HEK293 (cell line): ENCODE data around the gene ST3GAL5.

Experiments
- CTCF ChIA-PET: fragments of 350-600 bp; formaldehyde crosslinking; extraction: SDS; loops from one replicate; lab custom pipeline; 2021; ENCODE audit warnings: antibody characterized with exemption; lab: Yijun Ruan, JAX
- POLR2A ChIA-PET: fragments of 300-600 bp; formaldehyde crosslinking; extraction: SDS; loops from one replicate; lab custom pipeline; 2020; ENCODE audit warnings: antibody characterized with exemption, inconsistent platforms; lab: Yijun Ruan, JAX
- H3K27ac ChIP-seq: fragments of 200-500 bp; sonication (Bioruptor generic); 2 replicates; pipeline ENCODE4 v1.5.1; 2014; ENCODE audit warnings: low read depth, low read length, control low read depth, inconsistent platforms; ENCODE audit errors: extremely low read depth
- H3K36me3 ChIP-seq, 2 experiments: fragments of 200-500 bp in 1 of 2; sonication (Bioruptor generic) in 1 of 2; 1 replicate in 1 of 2; 2 replicates in 1 of 2; pipeline ENCODE4 v1.5.1; 2014 to 2017; ENCODE audit warnings: inconsistent platforms in 2 of 2, low read length in 2 of 2; ENCODE audit not compliant: control insufficient read depth in 2 of 2, insufficient read depth in 1 of 2
- H3K4me1 ChIP-seq: fragments of 200-500 bp; sonication (Bioruptor generic); 2 replicates; pipeline ENCODE4 v1.5.1; 2014; ENCODE audit warnings: mild to moderate bottlenecking, low read length, inconsistent platforms; ENCODE audit not compliant: control insufficient read depth, insufficient read depth
- H3K4me3 ChIP-seq: 2 replicates; pipeline ENCODE4 v1.5.1; 2011; ENCODE audit warnings: low read depth, mild to moderate bottlenecking, control low read depth, low read length, moderate library complexity
- H3K9me3 ChIP-seq: fragments of 200-500 bp; sonication (Bioruptor generic); 2 replicates; pipeline ENCODE4 v1.5.1; 2014; ENCODE audit warnings: low read depth, low read length, inconsistent platforms; ENCODE audit not compliant: control insufficient read depth, insufficient read depth
- ATF2 ChIP-seq: fragments of 450-650 bp; formaldehyde crosslinking; IDR thresholded peaks from 2 replicates; pipeline ENCODE4 v1.5.1; 2016; ENCODE audit warnings: missing biosample characterization, missing genetic modification characterization, low read depth
- GLIS1 ChIP-seq: fragments of 450-650 bp; formaldehyde crosslinking; IDR thresholded peaks from 2 replicates; pipeline ENCODE4 v1.5.1; 2016; ENCODE audit warnings: missing biosample characterization, missing genetic modification characterization
- SCRT1 ChIP-seq: fragments of 450-650 bp; formaldehyde crosslinking; IDR thresholded peaks from 2 replicates; pipeline ENCODE4 v1.5.1; 2016; ENCODE audit warnings: missing biosample characterization, missing genetic modification characterization, borderline replicate concordance
- YY2 ChIP-seq: fragments of 450-650 bp; formaldehyde crosslinking; IDR thresholded peaks from 2 replicates; pipeline ENCODE4 v1.5.1; 2016; ENCODE audit warnings: missing biosample characterization, missing genetic modification characterization
- ZBTB21 ChIP-seq: fragments of 450-650 bp; formaldehyde crosslinking; IDR thresholded peaks from 2 replicates; pipeline ENCODE4 v1.5.1; 2017; ENCODE audit warnings: missing biosample characterization, missing genetic modification characterization
- ZBTB6 ChIP-seq: fragments of 450-650 bp; formaldehyde crosslinking; IDR thresholded peaks from 2 replicates; pipeline ENCODE4 v1.5.1; 2017; ENCODE audit warnings: missing biosample characterization, missing genetic modification characterization
- ZFP3 ChIP-seq: fragments of 450-650 bp; formaldehyde crosslinking; IDR thresholded peaks from 2 replicates; pipeline ENCODE4 v1.5.1; 2016; ENCODE audit warnings: low read depth, missing biosample characterization, missing genetic modification characterization
- ZNF24 ChIP-seq: fragments of 450-650 bp; formaldehyde crosslinking; IDR thresholded peaks from 2 replicates; pipeline ENCODE4 v1.5.1; 2016; ENCODE audit warnings: missing biosample characterization, missing genetic modification characterization
- ZNF280C ChIP-seq: fragments of 450-650 bp; formaldehyde crosslinking; IDR thresholded peaks from 2 replicates; pipeline ENCODE4 v1.5.1; 2016; ENCODE audit warnings: missing biosample characterization, missing genetic modification characterization
- ZNF324 ChIP-seq: fragments of 450-650 bp; formaldehyde crosslinking; IDR thresholded peaks from 2 replicates; pipeline ENCODE4 v1.5.1; 2016; ENCODE audit warnings: missing biosample characterization, missing genetic modification characterization
- ZNF335 ChIP-seq: fragments of 450-650 bp; formaldehyde crosslinking; conservative IDR thresholded peaks from 2 replicates; pipeline ENCODE4 v1.5.1; 2016; ENCODE audit warnings: missing biosample characterization, missing genetic modification characterization
- ZNF571 ChIP-seq: fragments of 450-650 bp; formaldehyde crosslinking; IDR thresholded peaks from 2 replicates; pipeline ENCODE4 v1.5.0; 2017; ENCODE audit warnings: missing biosample characterization, missing genetic modification characterization
- ZNF639 ChIP-seq: fragments of 450-650 bp; formaldehyde crosslinking; IDR thresholded peaks from 2 replicates; pipeline ENCODE4 v1.5.1; 2016; ENCODE audit warnings: missing biosample characterization, missing genetic modification characterization
- ZNF704 ChIP-seq: fragments of 450-650 bp; formaldehyde crosslinking; IDR thresholded peaks from 2 replicates; pipeline ENCODE4 v1.5.1; 2016; ENCODE audit warnings: missing biosample characterization, missing genetic modification characterization
- TF ChIP-seq, protein P1 (sequence below): fragments of 450-650 bp; formaldehyde crosslinking; IDR thresholded peaks from 2 replicates; pipeline ENCODE4 v1.5.1; 2017; ENCODE audit warnings: missing biosample characterization, missing genetic modification characterization
- TF ChIP-seq, protein P2 (sequence below): fragments of 450-650 bp; IDR thresholded peaks from 2 replicates; pipeline ENCODE4 v1.5.1; 2018; ENCODE audit warnings: missing biosample characterization, missing genetic modification characterization
- TF ChIP-seq, protein P3 (sequence below): fragments of 450-650 bp; formaldehyde crosslinking; IDR thresholded peaks from 2 replicates; pipeline ENCODE4 v1.5.1; 2016; ENCODE audit warnings: missing biosample characterization, missing genetic modification characterization, low read depth

Gene ST3GAL5

GRCh38 chr2:85903849-85904248, 15.1 kb upstream of the ST3GAL5 start:
- POLR2A ChIA-PET = no interaction called here
- H3K27ac ChIP-seq = no peak overlapping the region
- CTCF ChIA-PET = interaction anchor here (1.9 kb wide), 1 partner anchor 15 kb away, joined by 9 read pairs; the partner anchor contains the start of gene ST3GAL5

DNA sequence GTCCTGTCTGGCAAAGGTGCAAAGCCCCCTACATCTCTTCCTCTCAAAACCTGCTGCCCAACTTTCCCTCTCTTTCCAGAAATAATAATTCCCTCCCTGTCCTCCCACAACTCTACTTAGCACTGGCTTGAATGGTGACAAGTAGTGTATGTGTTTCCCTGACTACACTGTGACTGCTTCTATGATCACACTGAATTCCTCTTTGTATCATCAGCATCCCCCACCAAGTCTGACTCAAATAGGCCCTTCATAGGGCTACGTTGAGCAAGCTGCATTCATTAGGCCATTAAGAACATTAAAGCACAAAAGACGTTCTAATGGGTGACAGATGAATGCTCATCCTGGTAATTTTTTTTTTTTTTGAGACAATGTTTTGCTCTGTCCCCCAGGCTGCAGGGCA, 13.7 kb upstream of the ST3GAL5 start:
- no peak overlapping the region for H3K4me3 ChIP-seq
- POLR2A ChIA-PET = interaction anchor here (0.6 to 1.7 kb wide), 3 partner anchors 13 to 680 kb away, joined by 4 to 6 read pairs (median 4); partner anchors contain the start of gene ST3GAL5
- CTCF ChIA-PET = interaction anchor here (3.3 kb wide), 1 partner anchor 13 kb away, joined by 13 read pairs; the partner anchor contains the start of gene ST3GAL5
- TF ChIP-seq GLIS1 (tag by site-specific recombination) = no peak
- no peak for TF ChIP-seq SCRT1 (tag by site-specific recombination)
- TF ChIP-seq, protein P1, sequence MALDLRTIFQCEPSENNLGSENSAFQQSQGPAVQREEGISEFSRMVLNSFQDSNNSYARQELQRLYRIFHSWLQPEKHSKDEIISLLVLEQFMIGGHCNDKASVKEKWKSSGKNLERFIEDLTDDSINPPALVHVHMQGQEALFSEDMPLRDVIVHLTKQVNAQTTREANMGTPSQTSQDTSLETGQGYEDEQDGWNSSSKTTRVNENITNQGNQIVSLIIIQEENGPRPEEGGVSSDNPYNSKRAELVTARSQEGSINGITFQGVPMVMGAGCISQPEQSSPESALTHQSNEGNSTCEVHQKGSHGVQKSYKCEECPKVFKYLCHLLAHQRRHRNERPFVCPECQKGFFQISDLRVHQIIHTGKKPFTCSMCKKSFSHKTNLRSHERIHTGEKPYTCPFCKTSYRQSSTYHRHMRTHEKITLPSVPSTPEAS (tag by site-specific recombination) = no peak
- no peak for TF ChIP-seq ZNF639 (tag by site-specific recombination)
- TF ChIP-seq ZFP3 = no peak
- TF ChIP-seq, protein P2, sequence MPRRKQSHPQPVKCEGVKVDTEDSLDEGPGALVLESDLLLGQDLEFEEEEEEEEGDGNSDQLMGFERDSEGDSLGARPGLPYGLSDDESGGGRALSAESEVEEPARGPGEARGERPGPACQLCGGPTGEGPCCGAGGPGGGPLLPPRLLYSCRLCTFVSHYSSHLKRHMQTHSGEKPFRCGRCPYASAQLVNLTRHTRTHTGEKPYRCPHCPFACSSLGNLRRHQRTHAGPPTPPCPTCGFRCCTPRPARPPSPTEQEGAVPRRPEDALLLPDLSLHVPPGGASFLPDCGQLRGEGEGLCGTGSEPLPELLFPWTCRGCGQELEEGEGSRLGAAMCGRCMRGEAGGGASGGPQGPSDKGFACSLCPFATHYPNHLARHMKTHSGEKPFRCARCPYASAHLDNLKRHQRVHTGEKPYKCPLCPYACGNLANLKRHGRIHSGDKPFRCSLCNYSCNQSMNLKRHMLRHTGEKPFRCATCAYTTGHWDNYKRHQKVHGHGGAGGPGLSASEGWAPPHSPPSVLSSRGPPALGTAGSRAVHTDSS = no peak

More at GRCh38 chr2:85903849-85904248, 15.1 kb upstream of the ST3GAL5 start:
- H3K9me3 ChIP-seq = no peaks in the 10 kb centered on the region
- H3K36me3 ChIP-seq = no peaks in the 10 kb centered on the region
- H3K4me1 ChIP-seq = no peaks in the 10 kb centered on the region
- H3K4me3 ChIP-seq = no peak overlapping the region
- TF ChIP-seq ZNF704 (tag by site-specific recombination) (no peak), ZNF335 (tag by site-specific recombination) (no peak), YY2 (tag by site-specific recombination) (no peak), ZNF280C (tag by site-specific recombination) (no peak), ZBTB6 (no peak), ZNF324 (no peak), ZNF571 (tag by site-specific recombination) (no peak), ZBTB21 (tag by site-specific recombination) (no peak), ATF2 (tag by site-specific recombination) (no peak), ZNF24 (no peak)
- TF ChIP-seq, protein P3, sequence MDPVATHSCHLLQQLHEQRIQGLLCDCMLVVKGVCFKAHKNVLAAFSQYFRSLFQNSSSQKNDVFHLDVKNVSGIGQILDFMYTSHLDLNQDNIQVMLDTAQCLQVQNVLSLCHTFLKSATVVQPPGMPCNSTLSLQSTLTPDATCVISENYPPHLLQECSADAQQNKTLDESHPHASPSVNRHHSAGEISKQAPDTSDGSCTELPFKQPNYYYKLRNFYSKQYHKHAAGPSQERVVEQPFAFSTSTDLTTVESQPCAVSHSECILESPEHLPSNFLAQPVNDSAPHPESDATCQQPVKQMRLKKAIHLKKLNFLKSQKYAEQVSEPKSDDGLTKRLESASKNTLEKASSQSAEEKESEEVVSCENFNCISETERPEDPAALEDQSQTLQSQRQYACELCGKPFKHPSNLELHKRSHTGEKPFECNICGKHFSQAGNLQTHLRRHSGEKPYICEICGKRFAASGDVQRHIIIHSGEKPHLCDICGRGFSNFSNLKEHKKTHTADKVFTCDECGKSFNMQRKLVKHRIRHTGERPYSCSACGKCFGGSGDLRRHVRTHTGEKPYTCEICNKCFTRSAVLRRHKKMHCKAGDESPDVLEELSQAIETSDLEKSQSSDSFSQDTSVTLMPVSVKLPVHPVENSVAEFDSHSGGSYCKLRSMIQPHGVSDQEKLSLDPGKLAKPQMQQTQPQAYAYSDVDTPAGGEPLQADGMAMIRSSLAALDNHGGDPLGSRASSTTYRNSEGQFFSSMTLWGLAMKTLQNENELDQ (tag by site-specific recombination) = no peak

More for the DNA sequence above, 13.7 kb upstream of the ST3GAL5 start:
- Histone ChIP-seq H3K9me3 (no peaks in the 10 kb centered on the region), H3K36me3 (no peaks in the 10 kb centered on the region), H3K27ac (no peak overlapping the region), H3K4me1 (no peaks in the 10 kb centered on the region)
